Glutamatergic neuron (in vitro differentiated cells): ENCODE results near the gene FBXW7. TPM values are rescaled to one million over a fixed set of nuclear protein-coding genes. Genes with fewer than 3 reads are reported as not detected.

Source experiments
- DNase-seq: peaks from one replicate; pipeline ENCODE4 v3.0.0; 2022
- H3K27ac Mint-ChIP-seq: one replicate; pipeline ENCODE4 v1.8.0; 2020; ENCODE audit warnings: mild to moderate bottlenecking, mixed read lengths, inconsistent platforms; ENCODE audit not compliant: unreplicated experiment
- H3K27me3 Mint-ChIP-seq: one replicate; pipeline ENCODE4 v1.8.0; 2020; ENCODE audit warnings: mild to moderate bottlenecking, moderate library complexity, mixed read lengths, inconsistent platforms; ENCODE audit not compliant: unreplicated experiment
- H3K36me3 Mint-ChIP-seq: one replicate; pipeline ENCODE4 v1.8.0; 2020; ENCODE audit warnings: mild to moderate bottlenecking, mixed read lengths, inconsistent platforms; ENCODE audit not compliant: unreplicated experiment
- H3K4me1 Mint-ChIP-seq: one replicate; pipeline ENCODE4 v1.8.0; 2020; ENCODE audit warnings: mild to moderate bottlenecking, low read depth, mixed read lengths, inconsistent platforms; ENCODE audit not compliant: unreplicated experiment
- H3K4me3 Mint-ChIP-seq: one replicate; pipeline ENCODE4 v1.8.0; 2020; ENCODE audit warnings: mild to moderate bottlenecking, mixed read lengths, inconsistent platforms; ENCODE audit not compliant: unreplicated experiment
- H3K9me3 Mint-ChIP-seq: one replicate; pipeline ENCODE4 v1.8.0; 2020; ENCODE audit warnings: mild to moderate bottlenecking, moderate library complexity, mixed read lengths, inconsistent platforms; ENCODE audit not compliant: unreplicated experiment
- total RNA-seq: library from RNA; stranded (reverse); fragmentation: NEBNext Ultra II Directional; extraction: Animal tissue kit (Norgen Biotek cat#: 25700); gene quantifications from one replicate; pipeline ENCODE4 v1.2.1, GENCODE V29; 2021; ENCODE audit not compliant: unreplicated experiment
- TF ChIP-seq, protein P1 (sequence below): fragments of 200-600 bp; sonication (generic); IDR thresholded peaks from one replicate; pipeline ENCODE4 v1.5.0; 2021; ENCODE audit not compliant: partially characterized antibody, unreplicated experiment

Gene FBXW7
- total RNA-seq, 1 donor from 2014 or later: 57.5 TPM

DNA sequence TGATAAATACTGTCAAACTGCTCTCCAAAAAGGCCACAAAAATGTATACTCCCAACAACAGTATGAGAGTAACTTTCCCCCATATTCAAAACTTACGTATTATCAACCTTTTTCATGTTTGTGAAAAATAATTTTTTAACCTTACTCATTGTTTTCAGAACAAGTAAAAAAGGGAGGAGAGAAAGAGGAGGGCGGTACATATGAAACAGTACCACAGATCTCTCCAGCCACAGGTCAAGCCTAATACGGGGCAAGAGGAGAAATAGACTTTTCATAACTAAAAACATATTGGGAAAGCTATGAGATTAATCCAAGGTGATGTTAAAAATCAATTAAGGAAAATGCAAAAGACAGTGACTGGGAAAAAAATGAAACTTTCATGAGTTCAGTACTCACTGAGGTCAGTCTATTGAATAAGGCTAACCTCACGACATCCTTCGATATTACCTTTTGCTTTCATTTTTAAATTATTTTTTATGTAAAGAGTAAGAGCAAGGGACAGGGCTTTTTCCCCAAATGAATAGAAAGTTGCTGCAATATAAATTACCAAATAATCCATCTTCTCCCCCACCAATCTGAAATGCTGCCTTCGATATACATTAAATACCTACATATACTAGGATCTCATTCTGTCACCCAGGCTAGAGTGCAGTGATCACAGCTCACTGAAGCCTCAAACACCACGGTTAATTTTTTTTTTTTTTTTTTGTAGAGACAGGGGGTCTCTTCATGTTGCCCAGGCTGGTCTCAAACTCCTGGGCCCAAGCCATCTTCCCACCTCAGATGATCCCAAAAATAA is 25.3 kb downstream of the FBXW7 start:
- peaks cover 1% of the 10 kb centered on the region for H3K4me1 Mint-ChIP-seq
- peaks cover 1% of the 10 kb centered on the region for H3K27me3 Mint-ChIP-seq
- H3K4me3 Mint-ChIP-seq: no peak overlapping the region
- H3K36me3 Mint-ChIP-seq: no peaks in the 10 kb centered on the region
- DNase-seq: no peak
- no peaks in the 10 kb centered on the region for H3K9me3 Mint-ChIP-seq
- TF ChIP-seq, protein P1, sequence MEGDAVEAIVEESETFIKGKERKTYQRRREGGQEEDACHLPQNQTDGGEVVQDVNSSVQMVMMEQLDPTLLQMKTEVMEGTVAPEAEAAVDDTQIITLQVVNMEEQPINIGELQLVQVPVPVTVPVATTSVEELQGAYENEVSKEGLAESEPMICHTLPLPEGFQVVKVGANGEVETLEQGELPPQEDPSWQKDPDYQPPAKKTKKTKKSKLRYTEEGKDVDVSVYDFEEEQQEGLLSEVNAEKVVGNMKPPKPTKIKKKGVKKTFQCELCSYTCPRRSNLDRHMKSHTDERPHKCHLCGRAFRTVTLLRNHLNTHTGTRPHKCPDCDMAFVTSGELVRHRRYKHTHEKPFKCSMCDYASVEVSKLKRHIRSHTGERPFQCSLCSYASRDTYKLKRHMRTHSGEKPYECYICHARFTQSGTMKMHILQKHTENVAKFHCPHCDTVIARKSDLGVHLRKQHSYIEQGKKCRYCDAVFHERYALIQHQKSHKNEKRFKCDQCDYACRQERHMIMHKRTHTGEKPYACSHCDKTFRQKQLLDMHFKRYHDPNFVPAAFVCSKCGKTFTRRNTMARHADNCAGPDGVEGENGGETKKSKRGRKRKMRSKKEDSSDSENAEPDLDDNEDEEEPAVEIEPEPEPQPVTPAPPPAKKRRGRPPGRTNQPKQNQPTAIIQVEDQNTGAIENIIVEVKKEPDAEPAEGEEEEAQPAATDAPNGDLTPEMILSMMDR: no peak
- no peak overlapping the region for H3K27ac Mint-ChIP-seq

DNA sequence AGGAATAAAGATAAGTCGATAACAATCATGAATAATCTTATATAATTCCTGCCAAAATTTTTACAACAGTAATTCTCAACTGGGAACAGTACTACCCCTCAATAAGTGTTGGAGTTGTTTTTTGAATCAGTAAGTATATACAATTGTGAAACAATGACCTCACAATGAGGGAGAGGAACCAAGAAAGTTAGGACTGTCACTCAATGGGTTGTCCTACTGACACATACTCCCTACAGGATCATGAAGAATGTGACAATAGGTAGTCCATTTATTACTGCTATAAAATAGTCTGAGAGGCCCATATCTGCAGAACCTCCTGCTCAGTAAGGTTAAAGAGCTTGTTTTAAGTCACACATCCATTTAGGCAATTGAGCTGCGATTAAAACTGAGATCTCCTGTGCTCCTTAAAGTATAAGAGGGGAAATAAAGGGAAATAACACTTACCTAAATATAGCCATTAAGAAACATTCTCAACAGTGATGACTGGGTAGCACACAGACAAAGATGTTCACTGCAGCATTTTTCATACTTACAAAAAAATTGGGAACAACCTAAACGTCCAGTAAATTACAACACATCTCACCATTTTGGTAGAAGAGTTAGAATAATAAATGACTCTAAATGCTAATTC is 26.2 kb downstream of the FBXW7 start:
- Mint-ChIP-seq H3K4me1 (peaks cover 1% of the 10 kb centered on the region), H3K4me3 (no peak overlapping the region), H3K27me3 (peaks cover 1% of the 10 kb centered on the region), H3K36me3 (no peaks in the 10 kb centered on the region), H3K27ac (no peak overlapping the region), H3K9me3 (no peaks in the 10 kb centered on the region)
- no peak for DNase-seq
- TF ChIP-seq, protein P1: no peak

DNA sequence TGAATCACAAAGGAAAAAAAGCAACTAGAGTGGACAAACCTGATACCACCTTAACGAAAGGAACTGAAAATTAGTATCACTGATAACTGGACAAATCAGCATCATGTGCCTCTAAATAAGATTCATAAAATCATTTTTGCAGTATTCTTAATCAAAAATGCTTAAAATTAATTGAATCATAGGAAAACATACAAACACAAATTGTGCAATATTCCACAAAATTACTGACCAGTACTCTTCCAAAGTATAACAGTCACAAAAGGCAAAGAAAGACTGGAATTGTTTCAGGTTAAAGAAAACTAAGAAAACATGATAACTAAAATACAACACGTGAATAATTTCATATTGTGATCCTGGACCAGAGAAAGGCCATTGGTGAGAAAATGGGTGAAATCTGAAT is 27.1 kb downstream of the FBXW7 start:
- Mint-ChIP-seq H3K27me3 (no peaks in the 10 kb centered on the region), H3K4me3 (no peak overlapping the region), H3K36me3 (no peaks in the 10 kb centered on the region), H3K9me3 (no peaks in the 10 kb centered on the region), H3K4me1 (no peaks in the 10 kb centered on the region), H3K27ac (no peak overlapping the region)
- DNase-seq: no peak
- TF ChIP-seq, protein P1: no peak

- TF ChIP-seq, protein P1: no peak
- DNase-seq: no peak
- Mint-ChIP-seq H3K27me3 (no peaks in the 10 kb centered on the region), H3K4me3 (no peak overlapping the region), H3K9me3 (no peaks in the 10 kb centered on the region), H3K27ac (no peak overlapping the region), H3K4me1 (no peaks in the 10 kb centered on the region), H3K36me3 (no peaks in the 10 kb centered on the region)
These were observed 27.5 kb downstream of the FBXW7 start for GRCh38 chr4:152508386-152508785.
